H9 (cell line): ENCODE results near the gene NUDT8. TPM values are rescaled to one million over a fixed set of nuclear protein-coding genes. Genes with fewer than 3 reads are reported as not detected.

Experiments
- DNase-seq: peaks from one replicate; pipeline ENCODE4 v3.0.0-alpha.2; 2017
- H2AFZ ChIP-seq: one replicate; pipeline ENCODE4 v1.6.1; 2013; ENCODE audit warnings: mild to moderate bottlenecking, low read length, control low read depth, moderate library complexity
- H2AK5ac ChIP-seq: 2 replicates; pipeline ENCODE4 v1.6.1; 2013; ENCODE audit warnings: low read length, control low read depth, mixed read lengths; ENCODE audit not compliant: insufficient read length
- H2BK120ac ChIP-seq: one replicate; pipeline ENCODE4 v1.6.1; 2013; ENCODE audit warnings: low read depth, mild to moderate bottlenecking, low read length, control low read depth, inconsistent platforms; ENCODE audit not compliant: poor library complexity, severe bottlenecking
- H2BK12ac ChIP-seq: 2 replicates; pipeline ENCODE4 v1.6.1; 2013; ENCODE audit warnings: low read length, control low read depth, mixed read lengths, low read depth; ENCODE audit not compliant: insufficient read length
- H2BK15ac ChIP-seq: 2 replicates; pipeline ENCODE4 v1.6.1; 2013; ENCODE audit warnings: low read depth, low read length, control low read depth
- H2BK20ac ChIP-seq: one replicate; pipeline ENCODE4 v1.6.1; 2013; ENCODE audit warnings: low read depth, mild to moderate bottlenecking, low read length, control low read depth, inconsistent platforms; ENCODE audit not compliant: poor library complexity, severe bottlenecking
- H2BK5ac ChIP-seq: 2 replicates; pipeline ENCODE4 v1.6.1; 2013; ENCODE audit warnings: low read length, control low read depth, mixed read lengths; ENCODE audit not compliant: insufficient read length
- H3K14ac ChIP-seq: 2 replicates; pipeline ENCODE4 v1.6.1; 2013; ENCODE audit warnings: low read length, control low read depth; ENCODE audit not compliant: insufficient read depth
- H3K18ac ChIP-seq: 2 replicates; pipeline ENCODE4 v1.6.1; 2013; ENCODE audit warnings: low read depth, mild to moderate bottlenecking, mixed read lengths, low read length, control low read depth; ENCODE audit not compliant: insufficient read length
- H3K23ac ChIP-seq: 2 replicates; pipeline ENCODE4 v1.6.1; 2013; ENCODE audit warnings: low read length, control low read depth, mixed read lengths, low read depth; ENCODE audit not compliant: insufficient read length
- H3K23me2 ChIP-seq: 2 replicates; pipeline ENCODE4 v1.6.1; 2013; ENCODE audit warnings: low read depth, mild to moderate bottlenecking, mixed read lengths, low read length, control low read depth; ENCODE audit not compliant: insufficient read length, poor library complexity, severe bottlenecking
- H3K27ac ChIP-seq: 2 replicates; pipeline ENCODE4 v1.5.1; 2013; ENCODE audit warnings: low read length, control low read depth, mixed read lengths, low read depth; ENCODE audit not compliant: insufficient read length
- H3K27me3 ChIP-seq: 2 replicates; pipeline ENCODE4 v1.6.1; 2013; ENCODE audit warnings: low read length, control low read depth, inconsistent platforms; ENCODE audit not compliant: insufficient read depth
- H3K4ac ChIP-seq: 2 replicates; pipeline ENCODE4 v1.6.1; 2013; ENCODE audit warnings: low read depth, mild to moderate bottlenecking, control low read depth, inconsistent platforms, low read length, moderate library complexity
- H3K4me1 ChIP-seq: 2 replicates; pipeline ENCODE4 v1.6.1; 2013; ENCODE audit warnings: low read length, control low read depth, inconsistent platforms; ENCODE audit not compliant: insufficient read depth
- H3K4me2 ChIP-seq: 2 replicates; pipeline ENCODE4 v1.6.1; 2013; ENCODE audit warnings: low read length, control low read depth, mixed read lengths; ENCODE audit not compliant: insufficient read length, insufficient read depth
- H3K56ac ChIP-seq: 2 replicates; pipeline ENCODE4 v1.6.1; 2013; ENCODE audit warnings: low read depth, mild to moderate bottlenecking, mixed read lengths, low read length, control low read depth; ENCODE audit not compliant: insufficient read length
- H3K79me1 ChIP-seq: 2 replicates; pipeline ENCODE4 v1.6.1; 2013; ENCODE audit warnings: low read depth, mild to moderate bottlenecking, moderate library complexity, low read length, control low read depth, inconsistent platforms; ENCODE audit not compliant: insufficient read depth, poor library complexity, severe bottlenecking
- H3K79me2 ChIP-seq: 2 replicates; pipeline ENCODE4 v1.6.1; 2013; ENCODE audit warnings: low read length, control low read depth, inconsistent platforms; ENCODE audit not compliant: insufficient read depth
- H3K9ac ChIP-seq: 2 replicates; pipeline ENCODE4 v1.6.1; 2013; ENCODE audit warnings: low read length, control low read depth, mixed read lengths; ENCODE audit not compliant: insufficient read length; ENCODE audit errors: extremely low read depth
- H3K9me3 ChIP-seq: one replicate; pipeline ENCODE4 v1.6.1; 2013; ENCODE audit warnings: low read depth, low read length, inconsistent platforms; ENCODE audit not compliant: control insufficient read depth
- H3T11ph ChIP-seq: one replicate; pipeline ENCODE4 v1.6.1; 2013; ENCODE audit warnings: mild to moderate bottlenecking, low read length, control low read depth, inconsistent platforms
- H4K20me1 ChIP-seq: one replicate; pipeline ENCODE4 v1.6.1; 2013; ENCODE audit not compliant: control insufficient read depth, insufficient read length, insufficient read depth
- H4K5ac ChIP-seq: 2 replicates; pipeline ENCODE4 v1.6.1; 2013; ENCODE audit warnings: low read depth, mild to moderate bottlenecking, mixed read lengths, low read length, control low read depth; ENCODE audit not compliant: insufficient read length
- H4K8ac ChIP-seq: replicated peaks from 2 replicates; pipeline ENCODE4 v1.6.1; 2013; ENCODE audit warnings: low read length, control low read depth, mixed read lengths, low read depth; ENCODE audit not compliant: insufficient read length
- H4K91ac ChIP-seq: 2 replicates; pipeline ENCODE4 v1.6.1; 2013; ENCODE audit warnings: low read depth, mild to moderate bottlenecking, moderate library complexity, mixed read lengths, low read length, control low read depth; ENCODE audit not compliant: insufficient read length
- H3K27ac Mint-ChIP-seq, 3 experiments: 2 replicates in 2 of 3; 3 replicates in 1 of 3; pipeline ENCODE4 v1.8.0; 2020 to 2021; ENCODE audit warnings: mixed read lengths in 3 of 3, mild to moderate bottlenecking in 1 of 3, moderate library complexity in 1 of 3
- H3K27me3 Mint-ChIP-seq: 2 replicates; pipeline ENCODE4 v1.8.0; 2021; ENCODE audit warnings: low read depth, mild to moderate bottlenecking, moderate library complexity, mixed read lengths
- H3K36me3 Mint-ChIP-seq, 3 experiments: 2 replicates in 2 of 3; 3 replicates in 1 of 3; pipeline ENCODE4 v1.8.0; 2020 to 2021; ENCODE audit warnings: low read depth in 3 of 3, mixed read lengths in 3 of 3; ENCODE audit not compliant: insufficient read depth in 1 of 3
- H3K4me1 Mint-ChIP-seq, 2 experiments: 2 replicates each; pipeline ENCODE4 v1.8.0; 2020; ENCODE audit warnings: mixed read lengths in 2 of 2
- H3K4me3 Mint-ChIP-seq, 2 experiments: 2 replicates in 1 of 2; 3 replicates in 1 of 2; pipeline ENCODE4 v1.8.0; 2020 to 2021; ENCODE audit warnings: mild to moderate bottlenecking in 2 of 2, mixed read lengths in 2 of 2, moderate library complexity in 1 of 2
- H3K9me3 Mint-ChIP-seq, 2 experiments: 2 replicates in 1 of 2; 3 replicates in 1 of 2; pipeline ENCODE4 v1.8.0; 2020; ENCODE audit warnings: mild to moderate bottlenecking in 2 of 2, mixed read lengths in 2 of 2, moderate library complexity in 1 of 2
- WGBS: extraction: QIAGEN DNeasy Blood & Tissue Kit; methylation state at CpG from one replicate; pipeline ENCODE4 v1.1.7; 2013; ENCODE audit warnings: missing lambda C conversion rate, low lambda C conversion rate, mixed read lengths; ENCODE audit not compliant: insufficient read length; ENCODE audit errors: extremely low coverage; 5-methylcytosine and 5-hydroxymethylcytosine counted together
- total RNA-seq: library from RNA; stranded (reverse); gene quantifications from 2 replicates; pipeline ENCODE4 v1.2.1, GENCODE V29; 2021
- TF ChIP-seq, protein P1 (sequence below): fragments of 200-600 bp; sonication (generic); conservative IDR thresholded peaks from 3 replicates; pipeline ENCODE4 v1.8.0; 2021; ENCODE audit warnings: antibody characterized with exemption, mild to moderate bottlenecking

NUDT8 gene
- total RNA-seq, 1 experiment from 2014 or later: 6.5 TPM

DNA sequence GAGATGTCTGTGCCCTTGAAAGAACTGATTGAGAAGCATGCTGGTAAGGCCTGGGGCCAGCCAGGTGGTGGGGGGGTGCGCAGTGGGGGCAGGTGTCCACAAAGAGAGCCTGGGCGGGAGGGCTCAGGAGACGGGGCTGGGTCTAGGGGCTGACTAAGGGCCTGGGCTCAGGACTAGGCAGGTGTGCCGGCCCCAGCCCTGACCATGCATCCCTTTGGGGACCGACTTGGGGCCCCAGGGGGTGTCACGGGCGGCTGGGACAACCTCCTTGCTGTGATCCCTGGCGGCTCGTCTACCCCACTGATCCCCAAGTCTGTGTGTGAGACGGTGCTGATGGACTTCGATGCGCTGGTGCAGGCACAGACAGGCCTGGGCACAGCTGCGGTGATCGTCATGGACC, 18.6 kb downstream of the NUDT8 start:
- Histone ChIP-seq H3K4me1 (no peaks in the 10 kb centered on the region), H3T11ph (no peak overlapping the region), H2BK120ac (no peak overlapping the region), H2BK15ac (no peak overlapping the region), H4K20me1 (no peaks in the 10 kb centered on the region), H2BK20ac (no peak overlapping the region), H3K27ac (no peak overlapping the region), H3K79me1 (no peaks in the 10 kb centered on the region), H2BK12ac (no peak overlapping the region), H3K9ac (no peak overlapping the region), H2AFZ (no peak overlapping the region), H4K5ac (no peak overlapping the region), H4K8ac (no peak overlapping the region), H3K23me2 (peaks cover 8% of the 10 kb centered on the region), H3K4ac (no peak overlapping the region), H3K23ac (no peak overlapping the region), H3K4me2 (no peak overlapping the region), H3K79me2 (no peaks in the 10 kb centered on the region), H3K9me3 (no peaks in the 10 kb centered on the region), H4K91ac (no peak overlapping the region), H3K27me3 (no peaks in the 10 kb centered on the region), H2BK5ac (no peak overlapping the region), H3K18ac (no peak overlapping the region), H3K56ac (no peak overlapping the region), H2AK5ac (no peak overlapping the region), H3K14ac (no peak overlapping the region)
- WGBS: no CpG with 5 or more reads among the region's 14 CpGs
- peaks cover 19 to 27% of the 10 kb centered on the region in 2 experiments for H3K4me1 Mint-ChIP-seq
- TF ChIP-seq, protein P1, sequence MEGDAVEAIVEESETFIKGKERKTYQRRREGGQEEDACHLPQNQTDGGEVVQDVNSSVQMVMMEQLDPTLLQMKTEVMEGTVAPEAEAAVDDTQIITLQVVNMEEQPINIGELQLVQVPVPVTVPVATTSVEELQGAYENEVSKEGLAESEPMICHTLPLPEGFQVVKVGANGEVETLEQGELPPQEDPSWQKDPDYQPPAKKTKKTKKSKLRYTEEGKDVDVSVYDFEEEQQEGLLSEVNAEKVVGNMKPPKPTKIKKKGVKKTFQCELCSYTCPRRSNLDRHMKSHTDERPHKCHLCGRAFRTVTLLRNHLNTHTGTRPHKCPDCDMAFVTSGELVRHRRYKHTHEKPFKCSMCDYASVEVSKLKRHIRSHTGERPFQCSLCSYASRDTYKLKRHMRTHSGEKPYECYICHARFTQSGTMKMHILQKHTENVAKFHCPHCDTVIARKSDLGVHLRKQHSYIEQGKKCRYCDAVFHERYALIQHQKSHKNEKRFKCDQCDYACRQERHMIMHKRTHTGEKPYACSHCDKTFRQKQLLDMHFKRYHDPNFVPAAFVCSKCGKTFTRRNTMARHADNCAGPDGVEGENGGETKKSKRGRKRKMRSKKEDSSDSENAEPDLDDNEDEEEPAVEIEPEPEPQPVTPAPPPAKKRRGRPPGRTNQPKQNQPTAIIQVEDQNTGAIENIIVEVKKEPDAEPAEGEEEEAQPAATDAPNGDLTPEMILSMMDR: no peak
- no peaks in the 10 kb centered on the region for H3K9me3 Mint-ChIP-seq
- no peak overlapping the region for H3K4me3 Mint-ChIP-seq
- peaks cover 5% of the 10 kb centered on the region for H3K27me3 Mint-ChIP-seq
- no peak for DNase-seq
- peaks cover 13 to 38% (median 35%) of the 10 kb centered on the region in 3 experiments for H3K36me3 Mint-ChIP-seq
- no peak overlapping the region for H3K27ac Mint-ChIP-seq
